A673 (cell line): Measurements from ENCODE around the gene ICE1.

Source experiments
- CTCF ChIP-seq: fragments of 300-800, 200-600 bp; sonication (generic); conservative IDR thresholded peaks from 2 replicates; pipeline ENCODE4 v1.5.1; 2017; ENCODE audit warnings: low read depth, mild to moderate bottlenecking, antibody characterized with exemption, low read length, moderate library complexity, mixed read lengths
- EZH2 ChIP-seq: fragments of 200-600 bp; sonication (generic); IDR thresholded peaks from 2 replicates; pipeline ENCODE4 v1.6.1; 2017; ENCODE audit warnings: borderline replicate concordance, low read depth, mild to moderate bottlenecking, mixed read lengths, antibody characterized with exemption, low read length; ENCODE audit not compliant: poor library complexity, severe bottlenecking

GRCh38 chr5:5494489-5495402 is 72.3 kb downstream of the ICE1 start:
- TF ChIP-seq CTCF (no peak), EZH2 (no peak)
